Neural cell (in vitro differentiated cells): ENCODE measurements around the gene MMP24OS.

ENCODE experiments used
- EP300 ChIP-seq: fragments of 450-650 bp; conservative IDR thresholded peaks from 2 replicates; pipeline ENCODE4 v1.6.1; 2014; ENCODE audit warnings: antibody characterized with exemption, mild to moderate bottlenecking, moderate library complexity; ENCODE audit not compliant: poor library complexity, severe bottlenecking
- EZH2 ChIP-seq: fragments of 200-600, 300-800 bp; shearing (Covaris generic), sonication (generic); IDR thresholded peaks from 2 replicates; pipeline ENCODE4 v1.6.1; 2014; ENCODE audit warnings: antibody characterized with exemption, low read length, borderline replicate concordance, mild to moderate bottlenecking; ENCODE audit not compliant: insufficient read depth, poor library complexity, severe bottlenecking
- MXI1 ChIP-seq: fragments of 450-650 bp; conservative IDR thresholded peaks from 2 replicates; pipeline ENCODE4 v1.6.1; 2014; ENCODE audit warnings: antibody characterized with exemption, mild to moderate bottlenecking; ENCODE audit not compliant: poor library complexity, severe bottlenecking
- POLR2AphosphoS5 ChIP-seq: IDR thresholded peaks from 2 replicates; pipeline ENCODE4 v1.6.1; 2012
- RAD21 ChIP-seq: fragments of 450-650 bp; conservative IDR thresholded peaks from 2 replicates; pipeline ENCODE4 v1.6.1; 2014; ENCODE audit warnings: antibody characterized with exemption, mild to moderate bottlenecking, moderate library complexity
- SMC3 ChIP-seq: fragments of 450-650 bp; conservative IDR thresholded peaks from 2 replicates; pipeline ENCODE4 v1.6.1; 2014; ENCODE audit warnings: antibody characterized with exemption, mild to moderate bottlenecking, moderate library complexity; ENCODE audit not compliant: poor library complexity
- TF ChIP-seq, protein P1 (sequence below): fragments of 450-650 bp; IDR thresholded peaks from 2 replicates; pipeline ENCODE4 v1.5.1; 2014; ENCODE audit warnings: antibody characterized with exemption, mild to moderate bottlenecking, moderate library complexity; ENCODE audit not compliant: poor library complexity, severe bottlenecking

DNA sequence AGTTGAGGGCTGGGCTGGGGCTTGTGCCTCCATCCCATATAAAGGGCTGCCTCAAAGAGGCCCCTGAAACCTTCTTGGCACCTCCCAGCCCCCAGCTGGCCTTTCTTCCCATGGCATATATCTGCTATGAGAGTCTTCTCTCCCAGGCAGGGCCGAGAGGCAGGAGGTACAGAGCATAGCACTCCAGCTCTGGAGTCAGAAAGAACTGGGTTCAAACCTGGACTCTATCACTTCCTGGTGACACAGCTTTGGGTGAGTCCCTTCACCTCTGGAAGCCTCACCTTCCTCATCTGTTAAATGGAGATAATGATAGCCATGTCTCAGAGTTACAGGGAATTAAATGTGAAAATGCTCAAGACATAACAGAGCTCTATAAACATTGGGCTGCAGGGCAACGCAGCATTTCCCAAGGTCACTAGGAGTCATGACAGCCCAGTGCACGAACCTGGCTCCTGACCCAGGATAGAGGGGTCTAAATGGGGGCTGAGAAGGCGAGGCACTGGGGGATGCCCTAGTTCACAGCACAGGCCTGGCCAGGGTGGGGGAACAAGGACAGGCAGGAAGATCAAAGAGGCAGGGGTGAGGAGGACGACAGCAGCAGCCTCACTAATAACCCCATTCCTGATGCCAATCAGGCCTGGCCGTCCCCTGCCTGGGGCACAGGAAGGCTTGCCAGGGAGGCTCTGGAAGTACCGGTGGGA lies 12.4 kb upstream of the MMP24OS start:
- TF ChIP-seq, protein P1, sequence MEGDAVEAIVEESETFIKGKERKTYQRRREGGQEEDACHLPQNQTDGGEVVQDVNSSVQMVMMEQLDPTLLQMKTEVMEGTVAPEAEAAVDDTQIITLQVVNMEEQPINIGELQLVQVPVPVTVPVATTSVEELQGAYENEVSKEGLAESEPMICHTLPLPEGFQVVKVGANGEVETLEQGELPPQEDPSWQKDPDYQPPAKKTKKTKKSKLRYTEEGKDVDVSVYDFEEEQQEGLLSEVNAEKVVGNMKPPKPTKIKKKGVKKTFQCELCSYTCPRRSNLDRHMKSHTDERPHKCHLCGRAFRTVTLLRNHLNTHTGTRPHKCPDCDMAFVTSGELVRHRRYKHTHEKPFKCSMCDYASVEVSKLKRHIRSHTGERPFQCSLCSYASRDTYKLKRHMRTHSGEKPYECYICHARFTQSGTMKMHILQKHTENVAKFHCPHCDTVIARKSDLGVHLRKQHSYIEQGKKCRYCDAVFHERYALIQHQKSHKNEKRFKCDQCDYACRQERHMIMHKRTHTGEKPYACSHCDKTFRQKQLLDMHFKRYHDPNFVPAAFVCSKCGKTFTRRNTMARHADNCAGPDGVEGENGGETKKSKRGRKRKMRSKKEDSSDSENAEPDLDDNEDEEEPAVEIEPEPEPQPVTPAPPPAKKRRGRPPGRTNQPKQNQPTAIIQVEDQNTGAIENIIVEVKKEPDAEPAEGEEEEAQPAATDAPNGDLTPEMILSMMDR: no peak
- no peak for TF ChIP-seq MXI1
- TF ChIP-seq EZH2: no peak
- TF ChIP-seq EP300: no peak
- no peak for TF ChIP-seq RAD21
- TF ChIP-seq SMC3: no peak
- no peak for TF ChIP-seq POLR2AphosphoS5
